GM12872 (cell line): ENCODE data around the gene STAC3.

ENCODE experiments used
- TF ChIP-seq, protein P1 (sequence below): IDR thresholded peaks from 3 replicates; pipeline ENCODE4 v1.5.1; 2011; ENCODE audit warnings: low read depth, mild to moderate bottlenecking, low read length, moderate library complexity; ENCODE audit not compliant: insufficient read depth

STAC3 gene

DNA sequence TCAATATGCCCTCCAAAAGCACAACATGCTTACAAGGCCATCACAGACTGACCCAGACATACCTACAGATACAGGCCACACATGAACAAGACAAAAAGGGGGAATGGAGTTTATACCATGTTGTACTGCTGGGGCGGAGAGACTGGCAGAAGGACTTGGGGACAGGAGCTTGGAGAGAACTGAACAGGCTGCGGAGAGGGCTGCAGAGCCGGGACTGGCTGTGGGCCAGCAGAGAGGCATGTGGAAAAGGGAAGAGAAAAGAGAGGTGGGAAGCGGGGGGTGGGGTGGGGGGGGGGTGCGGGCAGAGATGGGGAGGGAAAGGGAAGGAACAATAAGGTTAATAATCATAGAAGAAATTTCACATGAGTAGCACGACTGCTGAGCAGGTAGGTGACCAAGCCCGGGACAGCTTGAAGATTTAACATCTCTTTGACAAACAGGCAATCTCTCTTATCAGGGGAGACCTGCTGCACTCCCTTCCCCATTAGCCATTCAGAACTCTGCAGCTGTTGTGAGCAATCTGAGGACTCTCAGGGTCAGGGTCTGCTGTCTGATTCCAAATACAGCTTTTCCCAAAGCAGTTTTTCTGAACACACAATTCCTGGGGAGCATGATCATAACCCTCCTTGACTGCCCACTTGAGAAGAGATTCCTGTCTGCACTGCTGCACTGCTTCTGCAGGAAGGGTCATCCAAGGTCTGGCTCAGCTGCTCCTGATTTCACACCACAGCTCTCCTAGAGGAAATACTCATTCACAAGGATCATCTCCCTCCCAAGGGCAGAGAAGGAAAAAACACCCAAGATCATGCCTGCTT lies 21.6 kb upstream of the STAC3 start:
- TF ChIP-seq, protein P1, sequence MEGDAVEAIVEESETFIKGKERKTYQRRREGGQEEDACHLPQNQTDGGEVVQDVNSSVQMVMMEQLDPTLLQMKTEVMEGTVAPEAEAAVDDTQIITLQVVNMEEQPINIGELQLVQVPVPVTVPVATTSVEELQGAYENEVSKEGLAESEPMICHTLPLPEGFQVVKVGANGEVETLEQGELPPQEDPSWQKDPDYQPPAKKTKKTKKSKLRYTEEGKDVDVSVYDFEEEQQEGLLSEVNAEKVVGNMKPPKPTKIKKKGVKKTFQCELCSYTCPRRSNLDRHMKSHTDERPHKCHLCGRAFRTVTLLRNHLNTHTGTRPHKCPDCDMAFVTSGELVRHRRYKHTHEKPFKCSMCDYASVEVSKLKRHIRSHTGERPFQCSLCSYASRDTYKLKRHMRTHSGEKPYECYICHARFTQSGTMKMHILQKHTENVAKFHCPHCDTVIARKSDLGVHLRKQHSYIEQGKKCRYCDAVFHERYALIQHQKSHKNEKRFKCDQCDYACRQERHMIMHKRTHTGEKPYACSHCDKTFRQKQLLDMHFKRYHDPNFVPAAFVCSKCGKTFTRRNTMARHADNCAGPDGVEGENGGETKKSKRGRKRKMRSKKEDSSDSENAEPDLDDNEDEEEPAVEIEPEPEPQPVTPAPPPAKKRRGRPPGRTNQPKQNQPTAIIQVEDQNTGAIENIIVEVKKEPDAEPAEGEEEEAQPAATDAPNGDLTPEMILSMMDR: no peak

DNA sequence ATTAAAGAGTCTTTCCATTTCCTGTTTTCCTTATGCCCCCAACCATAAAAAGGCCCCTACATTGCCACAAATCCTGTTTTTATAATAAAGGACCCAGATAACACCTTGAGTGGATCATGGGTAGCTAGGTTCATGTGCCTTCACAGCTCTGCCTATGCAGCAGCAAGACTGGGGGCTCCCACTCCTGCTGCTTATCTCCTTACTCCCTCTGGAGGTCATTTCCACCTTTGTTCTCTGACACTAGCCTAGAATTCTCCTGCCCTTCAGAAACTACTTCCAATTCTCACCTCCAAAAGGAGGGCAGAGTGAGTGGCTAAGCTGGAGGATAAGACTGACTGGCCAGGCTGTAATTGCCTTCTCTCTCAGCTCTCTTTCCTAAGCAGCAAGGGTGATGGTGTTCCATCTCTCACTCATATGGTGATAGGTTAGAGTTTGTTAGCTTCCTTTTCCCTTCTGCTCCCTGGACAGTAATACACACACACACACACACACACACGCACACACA lies 20.0 kb upstream of the STAC3 start:
- TF ChIP-seq, protein P1: no peak

DNA sequence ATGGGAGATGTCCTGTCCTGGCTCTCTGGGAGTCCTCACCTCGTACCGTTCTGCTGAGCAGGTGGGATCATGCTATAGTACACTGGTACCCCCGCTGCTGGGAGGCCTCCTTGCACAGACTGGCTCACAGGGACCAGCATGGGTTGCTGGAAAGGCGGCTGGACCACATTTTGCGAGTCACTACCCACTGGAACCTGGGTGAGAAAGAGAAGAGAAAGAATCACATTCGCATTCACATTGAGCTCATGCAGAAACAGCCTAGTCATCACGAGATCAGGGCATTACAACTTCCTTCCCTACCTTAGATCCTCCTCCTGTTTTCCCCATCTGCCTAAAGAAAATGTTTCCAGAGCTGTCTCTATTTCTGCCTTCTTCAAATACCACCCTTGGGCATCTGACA lies 17.3 kb upstream of the STAC3 start:
- TF ChIP-seq, protein P1: no peak

DNA sequence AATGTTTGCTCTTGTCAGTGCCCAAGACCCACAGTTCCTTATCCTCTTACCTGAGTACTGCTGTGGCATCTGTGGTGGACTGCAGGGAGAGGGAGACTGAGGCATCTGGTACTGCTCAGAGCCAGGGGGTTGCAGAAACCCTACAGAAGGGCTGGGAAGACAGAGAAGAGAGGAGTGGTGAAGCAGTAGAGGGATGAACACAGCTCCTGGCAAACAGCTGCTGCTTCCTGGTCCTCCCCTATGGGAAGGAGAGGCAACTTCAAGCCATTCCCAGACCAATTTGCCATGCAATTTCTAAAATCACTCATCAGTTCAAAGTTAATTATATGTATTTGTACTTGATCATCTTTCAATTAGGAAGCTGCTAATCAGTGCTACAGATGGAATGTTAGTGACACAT lies 15.7 kb upstream of the STAC3 start:
- TF ChIP-seq, protein P1: no peak

DNA sequence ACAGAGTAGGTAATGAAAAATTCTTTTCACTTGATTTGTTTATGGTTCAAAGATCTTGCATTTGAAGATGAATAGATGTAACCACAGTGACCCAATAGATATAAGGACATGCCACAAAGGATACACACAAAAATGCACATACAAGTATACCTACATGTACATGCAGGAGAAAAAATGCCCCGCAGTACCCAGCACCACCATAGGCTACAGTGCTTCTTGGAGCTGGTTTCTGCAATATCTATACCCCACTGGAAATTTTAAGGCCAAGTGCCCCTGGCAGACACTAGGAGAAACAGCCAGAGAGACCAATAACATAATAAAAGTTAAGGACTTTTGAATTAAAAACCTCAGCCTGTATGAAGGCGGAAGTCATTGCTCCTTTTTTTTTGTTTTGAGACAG lies 12.1 kb upstream of the STAC3 start:
- TF ChIP-seq, protein P1: no peak

DNA sequence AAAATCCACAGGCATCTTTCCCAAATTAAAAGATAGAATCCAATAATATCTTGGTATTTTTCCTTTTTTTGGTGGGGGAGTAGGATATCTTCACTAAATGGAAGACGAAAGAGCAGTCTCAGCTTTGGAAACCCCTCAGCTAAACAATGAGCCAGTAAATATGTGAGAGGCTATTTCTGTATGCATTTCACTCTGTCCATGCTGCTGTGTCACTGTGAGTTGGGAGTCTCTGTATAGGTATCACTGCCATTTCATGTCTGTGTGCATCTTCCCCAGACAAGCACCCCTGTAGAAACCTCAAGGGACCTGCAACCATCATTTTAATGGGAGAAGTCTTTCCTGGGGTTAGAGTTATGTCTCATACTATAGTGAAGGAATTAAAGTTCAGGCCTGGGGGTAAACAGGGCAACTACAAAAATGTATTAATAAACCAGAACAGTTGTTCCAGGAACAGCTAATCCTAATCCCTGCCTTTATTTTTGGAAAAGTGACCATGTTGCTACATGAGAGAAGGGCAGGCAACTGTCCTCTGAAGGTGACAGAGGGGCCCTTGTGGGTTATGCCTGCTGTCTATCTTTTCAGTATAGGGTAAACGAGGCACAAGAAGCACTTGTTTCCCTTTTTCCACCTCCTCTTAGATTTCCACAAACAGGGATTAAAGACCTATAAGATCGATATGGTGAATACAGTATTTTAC lies 11.3 kb upstream of the STAC3 start:
- TF ChIP-seq, protein P1: no peak

DNA sequence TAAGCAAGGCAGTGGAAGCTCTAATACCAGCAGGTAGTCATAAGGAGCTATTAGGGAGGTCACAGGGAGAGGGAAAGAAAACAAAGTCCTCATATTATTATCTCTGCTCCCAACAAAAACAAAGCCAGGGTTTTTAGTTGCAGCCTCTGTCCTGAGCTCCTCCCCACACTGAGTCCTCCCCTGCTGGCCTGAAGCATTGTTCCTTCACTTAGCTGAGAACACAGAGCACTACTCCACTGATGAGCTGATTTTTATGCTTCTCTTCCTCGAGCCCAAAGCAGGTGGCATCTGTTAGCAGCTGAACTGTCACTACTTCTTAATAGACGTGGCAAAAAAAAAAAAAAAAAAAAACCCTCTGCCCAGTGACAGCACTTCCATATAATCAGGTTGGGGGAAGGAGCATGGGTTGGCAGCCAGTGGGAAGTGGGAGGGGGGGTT lies 10.5 kb upstream of the STAC3 start:
- TF ChIP-seq, protein P1: no peak
